Activated CD8-positive, alpha-beta memory T cell treated with anti-CD3 and anti-CD28 coated beads, Interleukin-2, amount 50 U/mL, for 24 hours (primary cell): ENCODE data around the gene EXOC4.
"Not testable (repeated sequence)": the region's sequence is repeated elsewhere in the genome, so short reads cannot be mapped to it uniquely, and the experiment has no call there.

ENCODE experiments used
- DNase-seq: peaks from one replicate; pipeline ENCODE4 v3.0.0-alpha.2; 2020; ENCODE audit errors: extremely low read depth

EXOC4 gene

DNA sequence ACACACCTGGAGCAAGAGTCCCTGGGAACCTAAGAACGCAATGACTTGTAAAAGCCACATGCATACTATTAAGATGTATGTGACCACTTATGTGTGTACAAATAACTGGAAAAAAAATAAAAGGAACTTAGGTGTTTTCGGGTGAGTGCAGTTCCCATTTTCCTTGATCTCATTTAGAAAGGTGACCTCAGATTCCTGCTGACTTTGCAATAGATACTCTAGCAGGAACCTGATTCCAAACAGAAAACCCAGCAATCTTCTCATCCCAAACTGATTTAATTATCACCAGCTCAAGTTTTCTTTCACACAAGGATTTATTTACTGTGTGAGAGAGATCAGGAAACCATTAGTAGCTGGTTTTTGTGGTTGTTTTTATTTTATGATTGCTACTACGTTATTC, 817.8 kb downstream of the EXOC4 start:
- no peak for DNase-seq

- DNase-seq = no peak
These were observed 818.8 kb downstream of the EXOC4 start for GRCh38 chr7:134071355-134072331.

DNA sequence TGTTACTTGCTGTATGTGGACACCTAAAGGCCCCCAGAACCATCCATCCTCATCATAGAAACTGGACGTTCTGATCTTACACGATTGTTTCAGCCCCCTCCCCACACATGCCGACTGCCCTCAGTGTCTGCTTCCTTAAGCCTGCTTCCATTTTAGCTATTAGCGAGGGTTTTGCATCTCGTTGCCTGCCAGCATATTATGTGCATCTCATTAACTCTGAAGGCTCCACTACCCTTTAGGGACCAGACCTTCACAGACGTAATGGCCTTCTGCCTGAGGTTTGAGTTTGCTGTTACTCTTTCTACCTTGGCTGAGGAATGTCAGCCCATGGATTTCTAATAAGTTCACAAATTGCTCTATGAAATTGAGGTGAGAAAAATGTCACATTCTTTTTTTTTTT, 820.4 kb downstream of the EXOC4 start:
- no peak for DNase-seq

DNA sequence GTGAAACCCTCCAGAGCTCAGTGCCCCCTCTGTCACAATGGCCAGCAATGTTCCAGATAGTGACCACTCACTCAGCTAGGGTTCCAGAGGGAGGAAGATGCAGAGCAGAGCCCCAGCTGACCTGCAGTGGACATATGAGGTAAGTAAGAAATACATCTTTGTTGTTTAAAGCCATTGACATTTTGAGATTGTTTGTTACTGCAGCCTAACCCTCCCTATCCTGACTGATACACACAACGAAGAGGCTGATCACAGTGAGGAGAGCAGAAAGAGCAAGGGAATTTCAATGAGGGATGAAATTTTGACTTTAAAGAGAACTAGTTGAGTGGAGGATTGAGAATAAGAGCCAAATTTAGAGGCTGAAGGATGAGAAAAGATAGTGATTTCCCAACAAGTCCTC, 822.9 kb downstream of the EXOC4 start:
- DNase-seq = no peak

DNA sequence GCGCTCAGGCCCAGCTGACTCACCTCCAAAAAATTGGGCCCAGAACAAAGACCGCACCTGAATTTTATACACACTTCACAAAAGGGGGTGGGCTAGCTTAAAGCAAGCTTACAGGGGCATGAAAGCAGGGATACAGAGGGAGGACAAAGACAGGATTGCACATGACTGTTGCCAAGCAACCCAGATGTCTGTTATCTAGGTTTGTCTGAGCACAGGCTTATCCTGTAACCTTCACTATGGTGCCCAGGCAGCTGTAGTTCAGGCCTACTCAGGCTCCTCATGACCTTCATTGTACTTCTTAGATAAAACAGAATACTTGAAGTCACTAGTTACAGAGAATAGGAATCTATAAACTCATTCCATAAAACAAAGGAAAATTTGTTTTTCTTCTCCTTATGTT, 824.7 kb downstream of the EXOC4 start:
- DNase-seq = not testable (repeated sequence)

DNA sequence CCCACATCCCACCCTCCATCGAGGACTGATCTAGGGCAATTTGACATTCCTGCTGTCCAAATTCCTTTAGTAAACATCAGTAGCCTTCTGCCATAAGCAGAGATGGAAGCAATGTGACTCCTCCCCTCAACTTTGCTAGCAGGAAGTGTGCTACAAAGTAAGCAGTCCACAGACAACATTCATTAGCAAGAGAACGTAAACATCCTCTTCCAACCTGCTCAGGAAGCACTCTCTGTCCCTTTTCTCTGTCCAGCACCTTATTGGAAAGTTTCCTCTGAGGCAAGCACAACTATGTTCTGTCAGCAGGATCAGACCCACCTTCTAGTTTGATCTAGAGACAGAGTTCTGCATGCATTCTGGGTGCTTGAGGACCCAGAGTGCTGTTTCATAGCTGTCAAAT, 826.1 kb downstream of the EXOC4 start:
- no peak for DNase-seq

DNA sequence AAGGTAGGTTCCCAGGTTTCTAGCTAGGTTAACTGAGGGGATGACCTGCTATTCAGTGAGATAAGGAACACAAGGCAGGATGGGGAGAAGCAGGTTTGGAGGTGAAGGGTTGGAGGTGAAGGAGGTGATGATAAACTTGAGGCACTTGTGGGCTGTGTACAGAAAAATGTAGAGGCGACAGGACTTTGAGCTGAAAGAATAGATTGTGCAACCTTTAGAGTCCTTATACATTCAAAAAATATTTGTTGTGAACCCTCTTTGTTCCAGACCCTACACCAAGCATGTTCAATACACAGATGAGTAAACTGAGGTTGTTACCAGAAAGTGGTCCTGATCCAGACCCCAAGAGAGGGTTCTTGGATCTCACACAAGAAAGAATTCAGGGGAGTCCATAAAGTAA, 828.8 kb downstream of the EXOC4 start:
- DNase-seq = no peak

- DNase-seq = no peak
These were observed 831.0 kb downstream of the EXOC4 start for GRCh38 chr7:134083766-134084487.

- no peak for DNase-seq
These were observed 831.7 kb downstream of the EXOC4 start for GRCh38 chr7:134084488-134085144.

DNA sequence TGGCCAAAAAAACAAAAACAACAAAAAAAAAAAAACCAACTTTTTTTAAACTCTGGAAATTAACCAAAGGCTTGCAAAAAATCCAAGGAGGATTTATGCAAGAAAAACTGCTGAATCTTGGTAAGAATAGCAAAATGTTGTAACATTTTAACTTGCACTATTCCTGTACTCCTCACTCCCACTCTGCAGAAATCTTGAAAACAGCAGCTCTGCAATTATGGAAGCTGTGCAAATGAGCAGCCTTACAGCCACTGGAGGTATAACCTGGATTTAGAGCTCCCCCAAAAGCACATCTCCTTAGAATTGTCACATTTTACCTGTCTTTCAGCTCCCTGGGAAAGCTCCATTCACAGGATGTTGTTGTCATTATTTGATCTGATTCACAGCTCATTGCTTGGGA, 832.4 kb downstream of the EXOC4 start:
- no peak for DNase-seq

- DNase-seq = no peak
These were observed 834.3 kb downstream of the EXOC4 start for GRCh38 chr7:134086998-134087735.

- no peak for DNase-seq
These were observed 835.3 kb downstream of the EXOC4 start for GRCh38 chr7:134088199-134088598.

DNA sequence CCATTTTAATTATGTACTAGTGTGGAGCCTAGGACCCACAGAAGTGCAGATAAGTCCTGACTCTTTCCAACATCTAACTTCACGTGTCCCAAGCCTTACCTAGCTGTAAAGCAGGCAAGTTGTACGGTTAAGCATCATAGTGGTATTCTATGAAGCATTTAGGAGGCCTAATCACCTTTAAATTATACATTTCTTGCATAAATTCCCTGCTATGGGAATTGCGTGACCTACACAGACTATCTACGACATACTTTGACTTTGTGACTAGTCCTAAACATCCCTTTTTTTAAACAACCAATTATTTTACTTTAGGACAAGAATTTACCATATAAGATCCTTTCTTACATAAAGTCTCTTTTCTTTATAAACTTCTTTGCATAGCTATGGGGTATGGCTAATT, 836.6 kb downstream of the EXOC4 start:
- DNase-seq = no peak

DNA sequence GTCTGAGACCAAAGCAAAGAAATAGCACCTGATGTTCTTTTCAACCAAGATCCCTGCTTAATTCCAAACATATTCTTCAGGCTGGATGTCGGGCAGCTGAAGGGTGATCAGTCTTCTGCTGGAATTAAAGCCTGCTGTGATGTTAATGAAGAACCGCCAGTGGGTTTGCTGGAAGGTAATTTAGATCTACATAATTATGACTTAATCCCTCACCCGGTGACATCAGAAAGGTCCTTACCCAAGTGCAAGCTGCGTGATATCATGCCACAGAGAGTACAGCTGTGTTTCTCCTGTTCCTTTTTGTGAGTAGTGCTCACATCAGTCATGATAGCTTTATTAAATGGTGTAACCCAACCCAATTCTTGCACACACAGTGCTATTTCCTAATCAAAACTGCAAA, 845.2 kb downstream of the EXOC4 start:
- DNase-seq = no peak

- DNase-seq = no peak
These were observed 848.8 kb downstream of the EXOC4 start for GRCh38 chr7:134101716-134102115.

DNA sequence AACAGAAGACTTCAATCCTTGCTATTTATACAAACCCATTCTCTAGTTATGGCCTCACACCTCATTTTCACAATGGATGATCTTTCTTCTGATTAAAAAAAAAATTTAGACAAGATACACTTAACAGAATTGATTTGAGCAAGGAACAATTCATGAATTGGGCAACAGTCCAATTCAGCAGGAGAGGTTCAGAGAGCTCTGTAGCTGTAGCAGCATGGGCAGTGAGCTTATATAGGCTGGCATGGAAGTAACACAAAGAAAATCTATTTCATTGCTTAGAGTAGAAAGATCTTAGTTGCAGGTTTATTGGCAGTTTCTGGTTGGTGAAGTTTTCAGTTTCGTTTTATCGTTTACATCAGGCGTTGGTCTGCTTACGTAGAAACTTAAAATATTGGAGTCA, 851.3 kb downstream of the EXOC4 start:
- DNase-seq = no peak

DNA sequence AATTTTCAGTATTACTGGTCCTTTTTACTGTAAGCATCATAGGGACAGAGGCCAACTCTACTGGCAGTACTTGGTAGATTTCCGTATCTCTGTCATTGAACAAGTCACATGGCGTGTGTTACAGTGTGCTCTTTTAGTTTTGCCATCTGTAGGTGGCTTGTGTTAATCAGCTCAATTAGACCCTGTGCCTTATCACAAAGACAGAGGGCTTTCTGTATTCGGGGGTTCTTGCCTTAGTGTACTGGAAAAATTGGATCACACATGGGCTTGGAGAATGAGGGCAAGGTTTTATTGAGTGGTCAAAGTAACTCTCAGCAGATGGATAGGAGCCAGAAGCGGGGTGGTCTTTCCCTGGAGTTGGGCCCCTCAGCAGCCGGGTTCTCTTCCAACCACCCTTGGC, 853.0 kb downstream of the EXOC4 start:
- DNase-seq = no peak

DNA sequence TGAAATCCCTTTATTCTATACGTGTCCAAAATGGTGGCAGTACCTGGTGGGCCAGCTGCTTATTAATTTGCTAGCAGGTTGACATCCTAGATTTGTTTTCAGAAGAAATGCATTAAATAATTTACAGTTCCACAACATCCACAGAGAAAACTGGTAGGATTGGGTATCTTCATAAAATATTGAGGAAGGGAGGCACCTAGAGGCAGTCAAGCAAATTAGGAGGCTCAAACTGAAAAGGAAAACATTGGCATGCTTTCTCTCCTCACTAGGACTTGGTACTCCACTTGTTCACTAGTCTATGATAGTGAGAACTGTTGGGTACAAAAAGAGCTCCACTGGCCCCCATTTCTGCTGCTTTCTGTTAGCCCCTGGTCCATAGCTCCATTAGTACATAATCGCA, 855.9 kb downstream of the EXOC4 start:
- DNase-seq = no peak

GRCh38 chr7:134113655-134114054, 860.8 kb downstream of the EXOC4 start:
- DNase-seq = no peak

GRCh38 chr7:134114992-134115391, 862.1 kb downstream of the EXOC4 start:
- DNase-seq = no peak
